ELF-1 (cell line): ENCODE results near the gene CTSW.

ENCODE experiments used
- DNase-seq: peaks from one replicate; pipeline ENCODE4 v3.0.0-alpha.2; 2016; ENCODE audit warnings: low read depth, low spot score

CTSW gene

GRCh38 chr11:65927904-65928397 is 48.3 kb downstream of the CTSW start:
- DNase-seq = no peak

GRCh38 chr11:65928667-65929066 is 49.0 kb downstream of the CTSW start:
- DNase-seq = no peak

GRCh38 chr11:65931773-65932557 is 52.3 kb downstream of the CTSW start:
- DNase-seq = peak; percentile 42

- peak; percentile 68 for DNase-seq
Observed at GRCh38 chr11:65932558-65932919, 52.9 kb downstream of the CTSW start.
